ENCODE measurements around the gene FHIT. TPM values are rescaled to one million over a fixed set of nuclear protein-coding genes. Genes with fewer than 3 reads are reported as not detected.
A peak's percentile ranks its signal among the peaks of the same experiment; 100 is the strongest.
"Not testable (repeated sequence)": the region's sequence is repeated elsewhere in the genome, so short reads cannot be mapped to it uniquely, and the experiment has no call there.

The FHIT gene
- total RNA-seq, 1 experiment from 2014 or later: 7.8 TPM

DNA sequence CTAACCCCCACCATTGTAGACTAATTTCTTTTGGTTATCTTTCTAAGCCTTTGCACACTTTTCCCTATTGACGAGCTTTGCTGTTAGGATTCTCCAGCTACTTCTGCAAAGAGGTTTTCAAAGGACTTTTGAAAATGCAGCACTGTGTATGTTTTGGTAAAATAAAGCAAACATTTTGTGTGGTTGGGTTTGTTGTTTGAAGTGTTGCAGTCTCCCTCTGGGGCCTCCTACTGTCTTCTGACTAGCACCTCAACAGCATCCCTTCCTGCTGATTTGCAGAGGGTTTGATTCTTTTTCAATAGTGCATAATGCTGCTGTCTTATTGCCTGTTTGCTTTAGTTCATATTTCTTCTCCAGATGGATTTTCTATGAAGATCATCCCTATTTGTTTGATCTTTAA is 1426.4 kb downstream of the FHIT start:
- in situ Hi-C loops (cut with HindIII; ENCODE audit: low sequenced_read_pairs): no loop called here
- DNase-seq (ENCODE audit: low spot score): no peak

DNA sequence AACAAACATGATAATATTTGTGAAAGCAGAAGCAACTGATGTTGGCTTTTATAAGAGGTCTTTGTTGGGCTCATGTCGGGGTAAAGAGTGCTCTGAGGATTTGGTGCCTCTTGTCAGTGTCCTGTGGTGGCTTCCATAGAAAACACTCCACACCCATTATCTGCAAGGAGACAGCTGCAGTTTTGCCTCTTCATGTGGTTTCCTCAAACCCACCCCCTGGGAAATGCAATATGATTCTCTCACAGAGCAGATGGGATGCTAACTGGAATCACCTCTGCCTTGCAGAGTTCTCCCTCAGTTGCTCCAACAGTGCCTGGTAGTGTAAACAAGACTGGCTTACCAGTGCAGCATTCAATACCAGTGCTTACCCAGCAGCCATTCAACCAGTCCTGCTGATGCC is 1430.0 kb downstream of the FHIT start:
- in situ Hi-C loops (cut with HindIII; ENCODE audit: low sequenced_read_pairs): no loop called here
- no peak for DNase-seq (ENCODE audit: low spot score)

DNA sequence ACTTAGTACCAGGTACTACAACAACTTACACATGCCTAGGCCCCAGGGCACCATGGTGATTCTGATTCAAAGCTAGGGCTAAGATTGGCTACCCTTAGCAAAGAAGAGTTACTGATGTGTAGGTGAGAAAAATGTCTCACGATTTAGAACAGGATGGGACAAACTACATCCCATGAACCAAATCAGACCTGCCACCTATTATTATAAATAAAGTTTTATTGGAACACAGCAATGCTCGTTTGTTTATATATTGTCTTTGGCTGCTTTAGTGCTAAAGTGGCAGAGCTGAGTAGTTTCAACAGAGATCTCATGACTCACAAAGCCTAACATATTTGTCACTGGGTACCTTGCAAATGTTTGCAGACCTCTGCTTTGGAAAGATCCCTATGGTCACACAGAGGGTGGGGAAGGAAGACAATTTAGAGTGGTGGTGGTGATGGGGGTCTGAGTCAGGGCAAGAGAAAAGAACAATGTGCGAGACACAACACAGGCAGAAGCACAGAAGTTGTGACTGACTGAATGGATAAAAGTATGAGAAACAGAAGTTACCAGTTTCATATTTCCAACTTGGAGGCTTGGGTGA is 1430.8 kb downstream of the FHIT start:
- in situ Hi-C loops (cut with HindIII; ENCODE audit: low sequenced_read_pairs): no loop called here

DNA sequence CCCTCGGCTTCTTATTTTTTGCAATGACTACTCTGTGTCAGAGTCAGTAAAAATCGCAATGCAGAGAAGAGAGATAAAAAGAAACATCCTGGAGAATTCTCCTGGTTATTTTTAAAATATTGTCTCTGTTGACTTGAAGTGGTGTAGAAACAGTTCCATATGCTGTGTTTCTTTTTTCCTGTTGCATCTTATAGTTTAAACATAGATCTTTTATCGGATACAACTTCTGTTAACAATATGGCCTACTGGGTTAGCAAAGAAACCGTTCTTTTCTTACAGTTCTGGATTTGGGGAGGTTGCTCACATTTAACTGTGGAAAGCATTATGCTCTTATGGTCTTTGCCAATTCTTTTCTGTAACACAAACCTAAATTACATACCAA is 1432.3 kb downstream of the FHIT start:
- in situ Hi-C loops (cut with HindIII; ENCODE audit: low sequenced_read_pairs): no loop called here
- no peak for DNase-seq (ENCODE audit: low spot score)

More for the DNA sequence above, 1430.8 kb downstream of the FHIT start:
- DNase-seq (ENCODE audit: low spot score): no peak

DNA sequence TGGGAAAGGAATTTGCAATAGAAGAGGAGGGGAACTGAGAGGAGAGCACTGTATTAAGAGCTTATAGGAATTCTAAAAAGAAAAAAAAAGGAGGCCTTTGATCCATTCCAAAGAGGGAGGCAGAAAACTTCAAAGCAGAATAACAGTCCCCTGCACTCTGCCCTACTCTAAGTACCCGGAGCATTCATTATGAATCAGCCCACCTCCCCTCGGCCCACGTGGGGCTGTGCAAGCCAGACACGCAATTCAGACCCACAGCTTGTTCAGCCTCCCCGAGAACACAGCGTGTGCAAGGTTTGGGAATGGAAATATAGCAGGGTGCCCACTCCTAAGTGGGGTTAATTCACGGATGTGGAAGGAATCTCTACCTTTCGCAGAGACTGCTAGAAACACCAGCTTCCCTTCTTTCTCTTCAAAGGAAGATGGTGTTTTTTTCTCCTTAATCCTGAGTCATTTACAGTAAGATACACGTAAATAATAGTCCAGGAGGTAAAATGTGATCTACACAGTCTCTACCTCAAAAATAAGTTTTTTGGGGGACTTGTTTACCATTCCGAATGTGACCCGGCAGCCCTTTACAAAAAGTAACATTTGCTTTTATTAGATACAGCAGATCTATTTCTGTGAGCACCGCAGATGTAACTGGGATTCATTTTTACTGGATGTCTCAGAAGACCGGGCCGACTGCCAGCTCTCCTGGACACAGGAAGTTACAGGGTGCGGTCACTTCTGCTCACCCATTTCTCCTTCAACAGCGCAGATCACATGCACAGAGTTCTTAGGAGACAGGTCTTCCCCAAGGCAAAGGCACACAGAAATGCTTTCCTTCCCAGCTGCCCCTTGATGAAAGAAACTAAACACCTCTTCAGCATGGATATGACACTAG is 1433.0 kb downstream of the FHIT start:
- in situ Hi-C loops (cut with HindIII; ENCODE audit: low sequenced_read_pairs): no loop called here
- DNase-seq (ENCODE audit: low spot score): peak; percentile 66

DNA sequence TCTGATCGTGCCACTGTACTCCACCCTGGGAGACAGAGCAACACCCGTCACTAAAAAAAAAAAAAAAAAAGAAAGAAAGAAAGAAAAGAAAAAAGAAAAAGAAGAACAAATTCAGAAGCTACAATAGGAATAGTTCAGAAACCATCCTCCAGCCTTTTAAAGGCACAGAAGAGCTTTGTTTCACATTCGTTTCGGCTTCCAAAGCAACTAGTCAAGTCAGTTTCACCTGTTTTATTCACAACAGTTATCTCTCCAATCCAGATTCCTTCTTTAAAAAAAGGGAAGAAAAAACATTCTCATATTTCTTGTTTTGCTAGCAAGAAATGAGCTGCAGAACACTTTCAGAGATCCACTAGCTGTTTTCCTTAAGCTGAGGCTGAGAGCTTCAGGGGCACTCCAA is 1433.7 kb downstream of the FHIT start:
- in situ Hi-C loops (cut with HindIII; ENCODE audit: low sequenced_read_pairs): no loop called here
- DNase-seq (ENCODE audit: low spot score): no peak

DNA sequence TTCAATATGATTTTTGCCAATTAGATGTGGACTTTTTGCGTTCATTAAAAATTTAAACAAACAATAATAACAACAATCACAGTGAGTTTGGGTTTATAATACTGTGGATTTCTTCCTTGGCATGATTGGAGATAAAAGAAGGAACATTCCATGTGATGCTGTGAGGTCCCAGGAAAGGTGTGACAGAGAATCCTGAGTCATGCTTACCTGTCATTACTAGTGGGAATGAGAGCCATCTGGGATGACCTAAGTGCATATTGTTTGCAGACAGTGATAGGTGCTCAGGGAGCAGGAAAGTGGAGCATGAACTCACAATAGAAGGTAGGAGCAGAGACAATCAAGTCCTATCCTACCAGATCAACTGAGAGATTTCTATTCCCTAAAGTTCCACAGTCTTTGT is 1434.9 kb downstream of the FHIT start:
- in situ Hi-C loops (cut with HindIII; ENCODE audit: low sequenced_read_pairs): no loop called here
- DNase-seq (ENCODE audit: low spot score): no peak

DNA sequence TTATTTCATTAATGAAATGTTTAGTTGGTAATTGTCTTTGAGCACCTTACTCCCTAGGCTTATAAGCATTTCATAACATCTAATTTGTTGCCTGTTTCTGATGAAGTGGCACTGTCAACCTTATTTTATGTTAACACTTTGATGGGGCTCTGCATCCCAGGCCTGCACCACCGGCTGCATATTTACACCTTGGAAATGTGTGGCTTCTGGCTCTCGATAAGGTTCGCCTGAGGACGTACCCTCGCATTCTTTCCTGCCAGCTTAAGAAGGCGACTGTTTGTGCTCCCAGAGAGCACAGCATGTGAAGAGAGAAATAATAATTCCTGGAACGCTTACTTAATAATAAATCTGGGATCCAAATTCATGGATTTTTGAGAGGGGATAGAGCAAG is 1438.1 kb downstream of the FHIT start:
- DNase-seq (ENCODE audit: low spot score): peak; percentile 42
- in situ Hi-C loops (cut with HindIII; ENCODE audit: low sequenced_read_pairs): no loop called here

DNA sequence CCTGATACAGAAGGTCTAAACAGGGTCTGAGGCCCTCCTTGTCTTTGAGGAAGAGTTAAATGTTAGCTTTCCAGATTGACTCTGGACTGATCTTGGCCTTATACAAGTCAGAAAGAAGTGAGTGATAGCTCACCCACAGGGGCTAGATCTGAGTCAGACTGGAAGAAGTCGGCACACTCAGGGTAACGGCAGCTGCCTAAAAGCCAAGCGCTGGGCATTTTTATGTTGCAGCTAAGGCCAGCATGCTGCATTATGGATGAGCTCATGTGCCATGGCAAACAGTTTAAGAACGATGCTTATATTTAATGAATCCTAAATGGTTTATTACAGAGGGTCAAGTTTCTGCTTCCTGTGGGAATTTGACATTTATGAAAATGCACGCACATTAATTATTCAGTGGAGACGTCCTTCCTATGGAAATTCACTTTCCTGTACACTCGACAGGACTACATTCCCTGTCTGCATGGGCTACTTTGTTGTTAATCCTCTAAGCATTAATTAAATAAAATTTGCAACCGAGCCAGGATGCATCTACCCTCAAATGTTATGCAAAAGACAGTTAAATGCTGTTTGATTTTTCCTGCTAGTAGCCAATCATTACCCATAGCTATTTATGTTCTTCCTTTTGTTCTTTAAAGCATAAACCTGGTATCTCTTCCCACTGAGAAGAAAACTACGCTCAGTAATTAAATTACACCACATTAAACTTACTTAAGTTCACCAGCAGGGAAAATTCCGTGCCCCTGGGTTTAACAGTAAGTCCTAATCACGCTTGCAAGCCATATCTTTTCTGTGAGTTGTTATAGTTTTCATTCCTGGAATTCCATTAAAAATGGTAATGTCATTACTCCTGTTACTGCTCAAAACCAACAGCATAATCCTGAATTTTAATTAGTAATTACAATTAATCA is 1438.8 kb downstream of the FHIT start:
- in situ Hi-C loops (cut with HindIII; ENCODE audit: low sequenced_read_pairs): no loop called here
- no peak for DNase-seq (ENCODE audit: low spot score)

DNA sequence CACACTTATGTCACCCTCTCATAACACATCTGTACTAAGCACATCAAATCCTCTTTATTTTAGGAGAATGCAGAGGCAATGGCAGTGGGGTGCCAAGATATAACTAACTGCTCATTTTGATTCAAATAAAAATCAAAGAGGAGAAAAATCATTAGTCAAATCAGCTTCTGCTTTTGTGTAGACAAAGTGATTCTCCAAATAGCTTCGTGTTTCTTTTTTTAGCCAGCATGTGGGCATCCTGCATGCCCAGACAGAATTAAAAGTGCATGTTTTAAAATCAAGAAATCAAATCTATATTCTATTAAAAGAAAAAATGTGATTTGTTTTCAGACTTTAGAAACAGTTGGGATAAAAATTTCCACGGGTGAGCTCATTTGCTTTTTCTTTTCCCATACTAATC is 1440.1 kb downstream of the FHIT start:
- in situ Hi-C loops (cut with HindIII; ENCODE audit: low sequenced_read_pairs): no loop called here
- no peak for DNase-seq (ENCODE audit: low spot score)

DNA sequence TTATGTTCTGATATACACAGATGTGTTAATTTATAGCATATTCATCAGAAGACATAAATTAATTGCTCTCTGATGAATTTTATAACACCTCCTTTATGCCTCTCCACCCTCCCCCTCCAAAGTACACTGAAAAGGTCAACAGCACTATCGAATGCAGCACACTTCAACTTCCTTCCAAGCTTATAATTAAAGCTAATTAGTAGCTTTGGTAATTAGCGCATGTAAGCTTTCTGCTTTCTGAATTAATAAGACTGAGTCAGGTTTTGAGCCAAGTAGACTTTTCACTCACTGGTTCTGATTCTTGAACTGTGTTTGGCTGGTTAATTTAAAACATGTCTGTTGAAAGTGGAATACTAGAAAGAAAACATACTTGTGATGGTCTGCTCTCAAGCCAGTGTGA is 1440.6 kb downstream of the FHIT start:
- in situ Hi-C loops (cut with HindIII; ENCODE audit: low sequenced_read_pairs): no loop called here
- no peak for DNase-seq (ENCODE audit: low spot score)

DNA sequence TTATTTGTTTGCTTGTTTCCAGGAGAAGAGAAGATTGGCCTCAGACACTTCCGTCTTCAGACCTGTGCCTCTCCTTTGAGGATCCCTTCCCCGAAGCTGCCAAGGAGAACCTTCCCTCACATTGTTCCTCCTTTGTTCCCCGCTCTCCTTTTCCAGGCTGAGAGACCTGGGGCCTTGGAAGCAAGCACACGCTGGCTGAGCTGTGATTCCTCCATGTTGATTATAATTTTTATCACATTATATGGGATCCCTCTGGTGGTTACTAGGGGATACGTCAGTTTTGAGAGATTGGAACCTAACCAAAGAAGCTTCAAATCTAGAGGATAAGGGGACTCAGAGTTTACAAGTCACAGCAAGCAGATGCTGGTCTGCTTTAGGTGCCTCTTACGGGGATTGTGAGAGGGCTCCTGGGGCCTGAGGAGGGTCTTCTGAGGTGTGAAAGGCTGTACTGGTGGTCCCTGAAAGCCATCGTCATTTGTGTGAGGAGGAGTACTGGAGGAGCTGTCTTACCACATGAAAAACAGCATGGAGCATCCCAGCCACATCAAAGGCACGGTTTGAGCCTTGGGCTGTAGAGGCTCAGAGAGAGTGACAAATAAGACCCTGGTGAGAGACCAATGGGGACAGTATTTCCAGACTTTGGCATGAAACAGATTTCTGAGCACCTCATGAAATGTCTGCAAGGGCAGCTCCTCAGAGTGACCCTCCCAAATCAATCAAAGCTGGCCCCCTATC is 1441.4 kb downstream of the FHIT start:
- no peak for DNase-seq (ENCODE audit: low spot score)
- in situ Hi-C loops (cut with HindIII; ENCODE audit: low sequenced_read_pairs): no loop called here

DNA sequence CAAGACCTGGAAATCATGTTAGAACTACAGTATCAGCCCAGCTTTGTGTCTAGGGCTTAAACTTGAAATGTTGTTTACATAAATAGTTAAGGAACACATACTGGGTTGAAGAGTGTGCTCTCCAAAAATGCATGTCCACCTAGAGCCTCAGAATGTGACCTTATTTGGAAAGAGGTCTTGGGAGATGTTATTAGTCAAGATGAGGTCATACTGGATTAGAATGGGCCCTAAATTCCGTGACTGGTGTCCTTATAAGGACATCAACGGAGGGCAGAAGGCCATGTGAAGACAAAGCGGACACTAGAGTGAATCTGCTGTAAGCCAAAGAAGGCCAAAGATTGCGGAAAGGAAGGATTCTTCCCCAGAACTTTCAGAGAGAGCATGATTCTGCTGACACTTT is 1442.2 kb downstream of the FHIT start:
- no peak for DNase-seq (ENCODE audit: low spot score)
- in situ Hi-C loops (cut with HindIII; ENCODE audit: low sequenced_read_pairs): no loop called here

DNA sequence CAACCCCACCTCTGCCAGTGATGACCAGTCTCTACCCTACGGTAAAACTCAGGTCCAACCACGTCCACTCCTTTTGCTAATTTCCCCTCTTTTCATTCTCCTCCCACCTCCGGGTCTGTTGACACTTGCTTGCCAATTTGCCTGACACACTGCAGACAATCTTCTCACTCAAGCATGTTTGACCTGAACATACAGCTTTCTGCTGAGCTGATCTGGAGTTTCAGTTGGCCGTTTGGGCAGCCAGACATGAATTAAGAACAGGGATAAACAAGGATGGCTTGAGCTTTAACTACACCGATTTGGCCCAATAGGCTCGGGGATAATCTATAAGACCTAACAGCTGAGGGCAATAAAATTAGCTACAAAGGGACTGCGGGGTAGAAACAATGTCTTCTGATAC is 1442.8 kb downstream of the FHIT start:
- no peak for DNase-seq (ENCODE audit: low spot score)
- in situ Hi-C loops (cut with HindIII; ENCODE audit: low sequenced_read_pairs): no loop called here

DNA sequence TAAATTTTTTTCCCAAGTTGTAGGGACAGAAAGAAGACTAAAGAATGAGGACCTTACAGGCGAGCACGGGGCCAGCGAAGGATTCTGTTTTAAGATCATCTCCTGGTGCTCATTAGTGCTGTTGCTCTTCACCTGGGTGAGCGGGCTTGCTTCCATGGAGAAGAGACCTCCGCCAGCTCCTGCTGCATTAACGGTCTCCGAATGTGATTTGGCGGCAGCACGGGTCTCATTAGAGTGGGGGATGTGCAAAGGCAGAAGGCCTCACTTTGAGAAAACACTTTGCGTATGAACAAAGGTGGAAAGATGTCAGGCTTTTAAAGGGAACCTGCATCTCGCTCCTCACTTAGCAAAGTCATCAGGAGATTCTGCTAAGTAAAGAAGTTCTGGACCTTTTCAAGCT is 1448.0 kb downstream of the FHIT start:
- in situ Hi-C loops (cut with HindIII; ENCODE audit: low sequenced_read_pairs): no loop called here

DNA sequence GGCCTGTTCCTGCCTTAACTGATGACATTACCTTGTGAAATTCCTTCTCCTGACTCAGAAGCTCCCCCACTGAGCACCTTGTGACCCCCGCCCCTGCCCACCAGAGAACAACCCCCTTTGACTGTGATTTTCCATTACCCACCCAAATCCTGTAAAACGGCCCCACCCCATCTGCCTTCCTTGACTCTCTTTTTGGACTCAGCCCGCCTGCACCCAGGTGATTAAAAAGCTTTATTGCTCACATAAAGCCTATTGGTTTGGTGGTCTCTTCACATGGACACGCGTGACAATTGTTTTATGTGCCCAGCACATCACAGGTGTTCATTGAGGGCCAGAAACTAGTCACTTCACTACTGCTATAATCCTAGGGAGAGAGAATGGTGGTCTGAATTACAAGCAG is 1448.8 kb downstream of the FHIT start:
- in situ Hi-C loops (cut with HindIII; ENCODE audit: low sequenced_read_pairs); DNase-seq (ENCODE audit: low spot score): not testable (repeated sequence)

More for the DNA sequence above, 1448.0 kb downstream of the FHIT start:
- no peak for DNase-seq (ENCODE audit: low spot score)

DNA sequence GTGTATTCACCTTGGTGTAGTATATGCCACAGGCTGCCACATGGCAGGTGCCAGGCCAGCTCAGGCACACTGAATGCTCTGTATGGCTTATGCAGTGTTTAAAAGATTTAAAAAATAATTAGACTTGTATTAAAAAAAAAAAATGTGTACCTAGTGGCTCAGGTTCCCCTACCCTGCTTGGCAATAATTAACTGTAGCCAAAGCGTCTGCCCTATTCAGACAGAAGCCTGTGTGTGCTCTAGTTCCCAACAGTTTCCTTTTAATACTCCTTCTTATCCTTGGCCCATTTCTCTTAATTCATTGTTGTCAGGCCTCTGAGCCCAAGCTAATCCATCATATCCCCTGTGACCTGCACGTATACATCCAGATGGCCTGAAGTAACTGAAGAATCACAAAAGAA is 1449.2 kb downstream of the FHIT start:
- DNase-seq (ENCODE audit: low spot score): no peak
- in situ Hi-C loops (cut with HindIII; ENCODE audit: low sequenced_read_pairs): no loop called here

DNA sequence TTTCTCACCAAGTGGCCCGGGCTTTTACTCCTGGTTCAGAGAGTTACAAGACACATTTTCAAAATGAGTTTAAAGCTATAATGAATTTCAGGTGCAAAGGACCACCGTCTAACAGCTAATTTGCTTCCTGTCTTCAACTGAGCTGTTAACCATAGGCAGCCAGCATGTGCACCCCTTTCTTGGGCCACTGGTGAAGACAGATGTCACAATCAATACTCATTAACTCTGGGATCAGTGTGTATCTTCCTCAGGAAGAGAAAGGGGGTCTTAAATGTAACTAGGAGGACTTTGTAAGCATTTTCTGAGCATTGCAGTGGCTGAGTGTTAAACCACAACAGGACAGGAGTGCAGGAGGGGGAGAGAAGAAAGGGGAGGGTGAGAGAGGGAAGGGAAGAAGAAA is 1450.8 kb downstream of the FHIT start:
- no peak for DNase-seq (ENCODE audit: low spot score)
- in situ Hi-C loops (cut with HindIII; ENCODE audit: low sequenced_read_pairs): no loop called here

DNA sequence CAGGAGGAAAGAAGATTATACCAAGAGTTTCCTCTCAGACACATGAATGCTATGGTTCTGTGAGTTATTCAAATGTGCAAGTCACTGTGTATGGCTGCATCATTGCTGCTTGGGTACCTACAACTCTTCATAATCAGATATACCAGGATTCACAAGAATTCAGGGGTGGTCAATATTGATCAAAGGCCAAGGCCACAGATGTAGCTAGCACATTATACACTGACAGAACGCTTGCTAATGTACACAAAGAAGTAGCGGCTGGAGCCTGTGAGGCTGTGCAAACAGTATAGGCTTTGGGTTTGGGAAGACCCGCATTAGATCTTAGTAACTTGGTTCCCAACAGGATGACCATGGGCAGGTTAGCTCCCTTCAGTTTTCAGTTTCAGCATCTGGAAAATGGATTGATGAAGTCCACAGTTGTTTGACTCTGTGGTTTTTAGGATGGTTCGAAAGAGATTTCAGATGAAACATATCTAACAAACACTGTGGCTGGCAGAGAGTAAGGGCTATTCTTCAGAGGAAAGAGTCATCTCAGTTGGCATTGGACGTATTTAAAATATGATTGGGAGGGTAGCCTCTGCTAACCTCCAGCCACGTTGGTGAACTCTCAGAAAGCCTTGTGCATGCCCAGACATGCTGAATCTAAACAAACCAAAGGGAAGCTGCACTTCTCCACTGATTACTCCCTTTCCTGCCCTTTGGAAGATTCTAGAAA is 1452.7 kb downstream of the FHIT start:
- DNase-seq (ENCODE audit: low spot score): no peak
- in situ Hi-C loops (cut with HindIII; ENCODE audit: low sequenced_read_pairs): no loop called here
